SH-SY5Y (cell line): Measurements from ENCODE around the gene DHX35.

Experiments used
- GATA2 ChIP-seq: IDR thresholded peaks from 2 replicates; pipeline ENCODE4 v1.6.1; 2011; ENCODE audit warnings: mild to moderate bottlenecking, low read depth, low read length
- GATA3 ChIP-seq: IDR thresholded peaks from 2 replicates; pipeline ENCODE4 v1.6.1; 2011; ENCODE audit warnings: low read depth, mild to moderate bottlenecking, low read length, moderate library complexity

DNA sequence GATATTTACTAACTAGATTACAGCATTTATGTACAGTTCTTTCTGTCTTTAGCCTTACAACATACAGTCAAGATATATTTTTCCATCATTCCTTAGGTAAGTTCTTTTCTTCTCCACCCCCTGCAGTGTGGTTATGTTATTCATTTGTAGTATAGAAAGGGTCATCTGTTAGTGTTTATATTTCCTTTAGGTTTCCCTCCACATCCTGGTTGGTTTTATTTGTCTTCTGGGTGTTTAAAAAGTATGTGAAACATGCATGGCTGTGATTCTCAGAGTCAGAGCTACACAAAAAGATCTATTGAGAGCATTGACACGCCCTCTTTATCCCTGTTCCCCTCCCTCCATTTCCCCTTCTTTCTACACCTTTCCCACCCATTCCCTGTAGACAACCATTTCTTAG lies 20.1 kb downstream of the DHX35 start:
- no peak for TF ChIP-seq GATA2
- no peak for TF ChIP-seq GATA3
